HG03442 (cell line): ENCODE results near the gene OR2A14.
"Not testable (repeated sequence)": the region's sequence is repeated elsewhere in the genome, so short reads cannot be mapped to it uniquely, and the experiment has no call there.

ENCODE experiments used
- ATAC-seq: cut with Tn5 transposase; IDR thresholded peaks from one replicate; pipeline ENCODE4 v1.9.1; 2021; ENCODE audit warnings: mild to moderate bottlenecking, moderate library complexity; ENCODE audit not compliant: unreplicated experiment

The OR2A14 gene

DNA sequence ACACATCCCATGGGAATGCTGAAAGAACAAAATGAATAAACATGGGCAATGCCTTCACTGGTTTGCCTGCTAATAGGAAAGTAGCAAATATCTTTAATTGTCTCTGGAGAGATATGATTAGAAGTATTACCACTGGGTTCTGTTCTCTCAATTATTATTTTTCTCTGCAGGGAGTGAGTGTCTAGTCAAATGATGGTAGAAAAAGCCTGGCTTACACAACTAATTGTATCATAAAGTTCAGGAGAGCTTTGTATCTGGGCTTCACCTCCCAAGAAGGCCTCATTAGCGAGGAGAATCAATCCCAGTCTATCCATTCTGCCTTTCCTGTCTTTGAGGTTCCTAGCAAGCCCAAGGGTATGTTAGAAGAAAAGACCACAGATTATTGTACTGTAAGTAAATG lies at the start of gene OR2A14:
TSS of gene OR2A14 (plus strand) at position 301 of the 400 bp plus-strand sequence. CDS start 5,937 bp downstream, outside the sequence.
- ATAC-seq, result no peak

GRCh38 chr7:144074374-144074773 lies 48.6 kb upstream of the OR2A14 start:
- no peak for ATAC-seq

DNA sequence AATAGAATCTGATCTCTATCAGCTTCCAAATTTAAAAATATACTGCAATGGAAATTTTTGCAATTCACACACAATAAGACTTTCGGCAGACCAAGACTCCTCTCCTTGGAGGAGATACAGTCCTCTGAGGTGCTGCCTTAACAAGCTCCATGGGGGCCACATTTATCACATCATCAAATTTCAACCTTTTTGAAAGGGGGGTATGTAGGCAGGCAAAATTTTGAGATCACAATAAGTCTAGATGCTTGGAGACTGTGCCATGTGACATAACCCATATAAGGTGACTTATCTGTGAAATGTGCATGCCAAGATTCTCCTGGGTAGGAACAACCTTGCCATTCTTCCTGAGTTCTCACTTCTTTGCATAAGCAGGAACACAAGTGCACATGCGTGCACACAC lies 37.0 kb upstream of the OR2A14 start, which contains the start of gene OR2A12:
TSS of gene OR2A12 (plus strand) at position 301 of the 400 bp plus-strand sequence. CDS start 8,830 bp downstream, outside the sequence.
- ATAC-seq, result no peak

GRCh38 chr7:144086730-144087129 lies 36.2 kb upstream of the OR2A14 start:
- no peak for ATAC-seq

GRCh38 chr7:144087230-144087629 lies 35.7 kb upstream of the OR2A14 start:
- ATAC-seq, result no peak

DNA sequence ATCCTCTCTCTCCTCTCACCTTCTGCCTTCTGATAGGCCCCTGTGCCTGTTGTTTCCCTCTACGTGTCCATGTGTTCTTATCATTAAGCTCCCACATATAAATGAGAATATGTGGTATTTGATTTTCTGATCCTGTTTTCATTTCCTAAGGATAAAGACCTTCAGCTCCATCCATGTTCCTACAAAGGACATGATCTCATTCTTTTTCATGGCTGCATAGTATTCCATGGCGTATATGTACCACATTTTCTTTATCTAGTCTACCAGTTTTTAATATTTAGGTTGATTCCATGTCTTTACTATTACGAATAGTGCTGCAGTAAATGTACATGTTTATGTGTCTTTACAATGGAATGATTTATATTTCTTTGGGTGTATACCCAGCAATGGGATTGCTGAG lies 32.3 kb upstream of the OR2A14 start:
- no peak for ATAC-seq

DNA sequence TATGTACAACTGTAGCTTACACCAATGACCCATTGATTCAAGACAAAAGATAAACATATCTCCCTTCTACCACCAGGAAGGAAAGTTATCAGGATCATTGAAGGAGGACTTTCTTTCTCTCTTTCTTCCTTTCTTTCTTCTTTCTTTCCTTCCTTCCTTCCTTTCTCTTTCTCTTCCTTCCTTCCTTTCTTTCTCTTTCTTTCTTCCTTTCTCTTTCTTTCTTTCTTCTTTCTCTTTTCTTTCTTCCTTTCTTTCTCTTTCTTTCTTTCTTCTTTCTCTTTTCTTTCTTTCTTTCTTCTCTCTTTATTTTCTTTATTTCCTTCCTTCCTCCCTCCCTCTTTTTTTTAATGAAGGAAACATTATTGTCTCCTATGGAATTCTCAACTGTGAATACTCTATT lies 24.2 kb upstream of the OR2A14 start:
- no peak for ATAC-seq

- ATAC-seq, result no peak
Observed at GRCh38 chr7:144100607-144101006, 22.4 kb upstream of the OR2A14 start.

DNA sequence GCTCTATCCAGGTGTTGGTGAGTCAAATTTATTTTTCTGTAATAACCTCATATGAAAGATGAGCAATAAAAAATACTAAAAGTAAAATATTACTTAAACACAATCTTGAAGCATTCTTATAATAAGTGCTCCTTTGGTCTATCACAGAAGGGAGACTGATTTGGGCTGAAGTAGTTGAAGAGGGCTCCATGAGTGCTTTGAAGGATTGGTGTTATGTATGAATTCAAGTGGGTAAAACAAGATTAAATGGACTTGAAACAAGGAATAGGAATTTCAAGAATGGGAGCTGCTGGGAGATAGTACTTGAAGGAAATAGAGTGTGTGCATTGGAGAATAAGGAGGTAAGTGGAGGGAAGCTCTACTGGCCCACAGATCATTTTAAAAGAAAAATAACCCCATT lies 20.9 kb upstream of the OR2A14 start:
- ATAC-seq, result no peak

GRCh38 chr7:144105211-144105610 lies 17.8 kb upstream of the OR2A14 start:
- ATAC-seq, result no peak

DNA sequence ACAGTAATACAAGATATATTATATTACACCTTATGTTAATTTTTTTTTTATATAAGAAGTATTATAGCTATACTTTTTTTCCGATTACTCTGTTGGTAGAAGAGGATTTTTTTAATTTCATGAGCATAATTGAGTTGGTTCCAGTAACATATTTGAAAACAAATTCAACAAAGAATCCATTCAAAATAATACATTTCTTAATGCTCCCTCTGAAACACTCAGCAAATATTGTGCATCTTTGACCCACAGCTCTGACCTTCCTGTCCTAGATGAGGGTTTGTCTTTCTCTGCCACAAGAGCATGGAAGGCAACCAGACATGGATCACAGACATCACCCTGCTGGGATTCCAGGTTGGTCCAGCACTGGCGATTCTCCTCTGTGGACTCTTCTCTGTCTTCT lies 13.7 kb upstream of the OR2A14 start, which contains the start of gene OR2A2:
TSS of gene OR2A2 (plus strand) at position 301 of the 400 bp plus-strand sequence. CDS start at position 301, 0 bp downstream.
- ATAC-seq, result no peak

DNA sequence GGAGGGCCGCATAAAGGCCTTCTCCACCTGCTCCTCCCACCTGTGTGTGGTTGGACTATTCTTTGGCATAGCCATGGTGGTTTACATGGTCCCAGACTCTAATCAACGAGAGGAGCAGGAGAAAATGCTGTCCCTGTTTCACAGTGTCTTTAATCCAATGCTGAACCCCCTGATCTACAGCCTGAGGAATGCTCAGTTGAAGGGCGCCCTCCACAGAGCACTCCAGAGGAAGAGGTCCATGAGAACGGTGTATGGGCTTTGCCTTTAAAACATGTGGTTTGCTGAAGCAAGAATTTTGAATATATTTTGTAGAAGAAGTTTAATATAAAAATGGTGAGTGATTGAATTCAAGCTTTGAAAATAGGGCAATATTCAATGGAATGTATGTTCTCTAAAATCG lies 12.7 kb upstream of the OR2A14 start:
- ATAC-seq, result no peak

DNA sequence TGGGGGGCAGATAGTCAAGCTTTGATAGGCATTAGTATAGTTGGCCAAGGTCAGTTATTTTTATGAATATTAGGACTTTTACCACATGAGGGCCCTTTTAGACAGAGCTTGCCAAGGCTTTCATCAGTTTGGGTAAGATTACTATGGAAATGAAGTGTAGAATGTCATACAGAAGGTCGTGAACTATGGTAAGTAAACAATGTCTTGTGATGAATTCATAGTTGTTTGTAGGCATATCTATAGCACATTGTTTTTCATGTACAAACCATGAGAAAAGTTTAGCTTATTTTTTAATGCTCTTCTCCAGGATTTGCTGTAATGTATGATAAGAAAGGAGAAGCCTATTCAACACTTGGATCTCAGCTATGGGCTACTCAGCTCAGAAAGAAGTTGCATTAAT lies 9.3 kb upstream of the OR2A14 start:
- no peak for ATAC-seq

- ATAC-seq, result no peak
Observed at GRCh38 chr7:144118341-144118740, 4.6 kb upstream of the OR2A14 start.

DNA sequence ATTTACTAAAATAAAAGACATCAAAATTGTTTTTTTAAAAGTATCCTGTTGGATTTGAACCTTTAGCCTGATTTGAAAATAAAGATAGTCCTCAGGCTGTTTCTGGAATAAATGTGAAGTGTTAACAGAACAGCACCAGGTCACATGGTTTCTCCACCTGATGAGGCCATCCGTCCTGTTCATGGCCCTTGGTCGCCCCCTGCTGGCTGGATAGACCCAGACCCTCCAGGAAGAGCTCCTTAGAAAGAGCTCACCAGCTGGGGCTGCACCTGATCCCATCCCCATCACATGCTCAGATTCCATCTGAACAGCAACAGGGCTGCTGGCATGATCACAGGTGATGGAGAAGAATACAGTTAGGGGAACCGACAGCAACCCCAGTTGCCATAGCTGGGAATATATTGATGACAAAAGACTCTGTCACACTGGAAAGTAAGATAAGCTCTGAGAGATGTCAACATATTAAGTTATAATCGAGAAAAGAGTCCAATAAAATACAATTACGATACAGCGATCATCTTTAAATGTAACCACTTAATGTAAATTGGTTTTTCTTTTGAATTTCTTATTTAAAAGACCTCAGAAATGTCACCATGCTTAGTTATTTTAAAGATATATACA lies 4.8 kb downstream of the OR2A14 start:
- peak; percentile 100 for ATAC-seq

DNA sequence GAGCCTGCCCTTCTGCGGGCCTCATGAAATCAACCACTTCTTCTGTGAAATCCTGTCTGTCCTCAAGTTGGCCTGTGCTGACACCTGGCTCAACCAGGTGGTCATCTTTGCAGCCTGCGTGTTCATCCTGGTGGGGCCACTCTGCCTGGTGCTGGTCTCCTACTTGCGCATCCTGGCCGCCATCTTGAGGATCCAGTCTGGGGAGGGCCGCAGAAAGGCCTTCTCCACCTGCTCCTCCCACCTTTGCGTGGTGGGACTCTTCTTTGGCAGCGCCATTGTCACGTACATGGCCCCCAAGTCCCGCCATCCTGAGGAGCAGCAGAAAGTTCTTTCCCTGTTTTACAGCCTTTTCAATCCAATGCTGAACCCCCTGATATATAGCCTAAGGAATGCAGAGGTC lies 6.6 kb downstream of the OR2A14 start:
- ATAC-seq, result not testable (repeated sequence)

DNA sequence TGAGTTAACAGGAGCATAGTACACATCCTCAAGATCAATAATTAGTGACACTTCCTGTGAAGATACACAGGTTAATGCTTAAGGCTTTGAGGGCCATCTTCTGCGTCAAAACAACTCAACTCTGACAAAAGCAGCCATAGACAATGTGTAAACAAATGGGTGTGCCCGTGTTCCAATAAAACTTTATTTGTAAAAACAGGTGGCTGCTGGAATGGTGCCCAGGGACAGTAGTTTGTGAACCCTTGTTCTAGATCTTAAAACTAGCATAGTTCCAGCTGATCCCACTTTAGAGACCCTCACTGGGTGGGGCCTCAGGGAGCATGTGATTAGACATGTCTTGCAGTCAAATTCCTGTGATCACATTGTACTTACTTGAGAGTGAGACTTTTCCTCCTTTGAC lies 7.8 kb downstream of the OR2A14 start:
- ATAC-seq, result no peak

DNA sequence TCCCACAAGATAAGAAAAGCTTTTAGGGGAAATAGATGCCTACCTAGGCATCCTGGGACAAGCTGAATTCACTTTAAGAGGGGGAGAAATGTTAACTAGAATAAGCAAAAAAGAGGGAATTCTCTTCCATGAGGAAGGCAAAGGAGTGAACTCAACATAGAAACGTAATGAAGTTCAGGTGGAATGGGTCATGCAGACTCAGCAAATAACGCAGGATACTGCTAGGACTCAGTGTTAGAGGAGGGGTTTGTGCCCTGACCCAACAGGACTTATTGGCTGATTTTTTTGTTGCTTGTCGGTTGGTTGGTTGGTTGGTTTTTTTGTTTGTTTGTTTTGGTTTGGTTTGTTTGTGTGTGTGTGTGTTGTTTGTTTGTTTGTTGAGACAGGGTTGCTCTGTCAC lies 9.3 kb downstream of the OR2A14 start:
- ATAC-seq, result no peak

- ATAC-seq, result no peak
Observed at GRCh38 chr7:144133307-144133706, 10.3 kb downstream of the OR2A14 start.

GRCh38 chr7:144134116-144134515 lies 11.1 kb downstream of the OR2A14 start:
- ATAC-seq, result no peak

- ATAC-seq, result no peak
Observed at GRCh38 chr7:144137501-144137900, 14.5 kb downstream of the OR2A14 start.

DNA sequence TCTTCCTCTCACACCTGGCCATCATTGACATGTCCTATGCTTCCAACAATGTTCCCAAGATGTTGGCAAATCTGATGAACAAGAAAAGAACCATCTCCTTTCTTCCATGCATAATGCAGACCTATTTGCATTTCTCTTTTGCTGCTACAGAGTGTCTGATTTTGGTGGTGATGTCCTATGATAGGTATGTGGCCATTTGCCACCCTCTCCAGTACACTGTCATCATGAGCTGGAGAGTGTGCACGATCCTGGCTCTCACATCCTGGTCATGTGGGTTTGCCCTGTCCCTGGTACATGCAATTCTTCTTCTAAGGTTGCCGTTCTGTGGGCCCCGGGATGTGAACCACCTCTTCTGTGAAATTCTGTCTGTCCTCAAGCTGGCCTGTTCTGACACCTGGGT lies 19.2 kb downstream of the OR2A14 start:
- ATAC-seq, result no peak

GRCh38 chr7:144144426-144144825 lies 21.4 kb downstream of the OR2A14 start:
- no peak for ATAC-seq
